ENCODE data around the gene ST3GAL3.
A peak's percentile ranks its signal among the peaks of the same experiment; 100 is the strongest.

Gene ST3GAL3

GRCh38 chr1:43883321-43883720 lies 176.0 kb downstream of the ST3GAL3 start:
- peak; percentile 79 for DNase-seq

- DNase-seq, result peak; percentile 77
Measured at GRCh38 chr1:43885279-43885801, 178.0 kb downstream of the ST3GAL3 start.

GRCh38 chr1:43887748-43888147 lies 180.4 kb downstream of the ST3GAL3 start:
- DNase-seq, result no peak

- DNase-seq, result no peak
Measured at GRCh38 chr1:43890815-43891214, 183.5 kb downstream of the ST3GAL3 start.

GRCh38 chr1:43893006-43893405 lies 185.7 kb downstream of the ST3GAL3 start:
- no peak for DNase-seq

- no peak for DNase-seq
Measured at GRCh38 chr1:43898981-43899380, 191.6 kb downstream of the ST3GAL3 start.

- no peak for DNase-seq
Measured at GRCh38 chr1:43900386-43900785, 193.1 kb downstream of the ST3GAL3 start.

GRCh38 chr1:43901196-43901961 lies 194.0 kb downstream of the ST3GAL3 start:
- no peak for DNase-seq

- no peak for DNase-seq
Measured at GRCh38 chr1:43902058-43902831, 194.9 kb downstream of the ST3GAL3 start.

- DNase-seq, result peak; percentile 49
Measured at GRCh38 chr1:43904660-43905551, 197.6 kb downstream of the ST3GAL3 start.

- DNase-seq, result no peak
Measured at GRCh38 chr1:43908226-43908625, 200.9 kb downstream of the ST3GAL3 start.

- peak; percentile 12 for DNase-seq
Measured at GRCh38 chr1:43908858-43909257, 201.5 kb downstream of the ST3GAL3 start.

GRCh38 chr1:43910343-43910742 lies 203.0 kb downstream of the ST3GAL3 start:
- no peak for DNase-seq

- DNase-seq, result peak; percentile 7
Measured at GRCh38 chr1:43912607-43913006, 205.3 kb downstream of the ST3GAL3 start.

- no peak for DNase-seq
Measured at GRCh38 chr1:43913051-43913501, 205.7 kb downstream of the ST3GAL3 start.

GRCh38 chr1:43913666-43914360 lies 206.5 kb downstream of the ST3GAL3 start:
- no peak for DNase-seq

- no peak for DNase-seq
Measured at GRCh38 chr1:43914576-43915525, 207.5 kb downstream of the ST3GAL3 start.

- DNase-seq, result no peak
Measured at GRCh38 chr1:43919906-43920305, 212.6 kb downstream of the ST3GAL3 start.

GRCh38 chr1:43921022-43921421 lies 213.7 kb downstream of the ST3GAL3 start:
- DNase-seq, result no peak

GRCh38 chr1:43924516-43924915 lies 217.2 kb downstream of the ST3GAL3 start:
- DNase-seq, result no peak

GRCh38 chr1:43925846-43926245 lies 218.5 kb downstream of the ST3GAL3 start:
- no peak for DNase-seq
